HL-60 (cell line): ENCODE results near the gene ACTC1.
"Not testable (repeated sequence)": the region's sequence is repeated elsewhere in the genome, so short reads cannot be mapped to it uniquely, and the experiment has no call there.

Experiments used
- DNase-seq, 2 experiments: peaks; one replicate each; pipeline ENCODE4 v3.0.0-alpha.2; 2010 to 2020; ENCODE audit warnings: low read depth in 1 of 2, low spot score in 1 of 2
- H3K27ac ChIP-seq: fragments of 250-450 bp; sonication (Bioruptor Pico); replicated peaks from 2 replicates; pipeline ENCODE4 v1.5.1; 2020; ENCODE audit warnings: mild to moderate bottlenecking, moderate library complexity
- H3K27me3 ChIP-seq: fragments of 250-450 bp; sonication (Bioruptor Pico); 2 replicates; pipeline ENCODE4 v1.5.1; 2021; ENCODE audit warnings: mild to moderate bottlenecking, moderate library complexity; ENCODE audit not compliant: insufficient read depth, poor library complexity, severe bottlenecking
- H3K4me3 ChIP-seq: replicated peaks from 2 replicates; pipeline ENCODE4 v1.5.1; 2011; ENCODE audit warnings: mild to moderate bottlenecking, control low read depth, low read length; ENCODE audit not compliant: insufficient read depth
- CTCF ChIP-seq: IDR thresholded peaks from one replicate; pipeline ENCODE4 v1.5.1; 2011; ENCODE audit warnings: low read length, control low read depth, inconsistent platforms; ENCODE audit not compliant: insufficient read depth
- GABPA ChIP-seq: IDR thresholded peaks from 2 replicates; pipeline ENCODE4 v1.6.1; 2012; ENCODE audit warnings: low read depth
- POLR2AphosphoS5 ChIP-seq: IDR thresholded peaks from 2 replicates; pipeline ENCODE4 v1.6.1; 2012; ENCODE audit warnings: low read depth
- SPI1 ChIP-seq: IDR thresholded peaks from 2 replicates; pipeline ENCODE4 v1.6.1; 2012; ENCODE audit warnings: low read depth, mild to moderate bottlenecking, borderline replicate concordance
- TF ChIP-seq, protein P1 (sequence below): IDR thresholded peaks from 2 replicates; pipeline ENCODE4 v1.6.1; 2012; ENCODE audit warnings: low read depth; ENCODE audit not compliant: insufficient replicate concordance

ACTC1 gene

DNA sequence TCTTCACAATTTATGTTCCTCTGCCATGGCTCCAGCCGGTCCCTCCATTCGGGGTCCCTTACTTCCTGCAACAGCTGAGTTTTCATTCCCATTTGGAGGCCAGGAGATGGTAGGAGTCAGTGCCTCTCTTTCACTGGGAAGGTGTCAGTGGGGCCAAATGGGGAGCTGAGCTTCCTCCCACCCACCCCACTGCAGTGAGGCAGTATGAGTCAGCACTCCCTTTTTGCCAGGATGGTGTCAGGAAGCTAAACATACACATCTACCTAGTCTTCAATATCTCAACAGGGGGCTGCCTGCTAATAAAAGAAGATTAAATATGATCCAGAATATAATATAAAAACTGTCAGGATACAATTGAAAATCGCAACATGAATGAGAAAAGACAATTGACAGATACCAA is 12.7 kb upstream of the ACTC1 start:
- Histone ChIP-seq H3K27me3 (peaks cover 5% of the 10 kb centered on the region), H3K27ac (no peak overlapping the region), H3K4me3 (no peak overlapping the region)
- TF ChIP-seq GABPA = no peak
- TF ChIP-seq POLR2AphosphoS5 = no peak
- TF ChIP-seq SPI1 = no peak
- TF ChIP-seq, protein P1, sequence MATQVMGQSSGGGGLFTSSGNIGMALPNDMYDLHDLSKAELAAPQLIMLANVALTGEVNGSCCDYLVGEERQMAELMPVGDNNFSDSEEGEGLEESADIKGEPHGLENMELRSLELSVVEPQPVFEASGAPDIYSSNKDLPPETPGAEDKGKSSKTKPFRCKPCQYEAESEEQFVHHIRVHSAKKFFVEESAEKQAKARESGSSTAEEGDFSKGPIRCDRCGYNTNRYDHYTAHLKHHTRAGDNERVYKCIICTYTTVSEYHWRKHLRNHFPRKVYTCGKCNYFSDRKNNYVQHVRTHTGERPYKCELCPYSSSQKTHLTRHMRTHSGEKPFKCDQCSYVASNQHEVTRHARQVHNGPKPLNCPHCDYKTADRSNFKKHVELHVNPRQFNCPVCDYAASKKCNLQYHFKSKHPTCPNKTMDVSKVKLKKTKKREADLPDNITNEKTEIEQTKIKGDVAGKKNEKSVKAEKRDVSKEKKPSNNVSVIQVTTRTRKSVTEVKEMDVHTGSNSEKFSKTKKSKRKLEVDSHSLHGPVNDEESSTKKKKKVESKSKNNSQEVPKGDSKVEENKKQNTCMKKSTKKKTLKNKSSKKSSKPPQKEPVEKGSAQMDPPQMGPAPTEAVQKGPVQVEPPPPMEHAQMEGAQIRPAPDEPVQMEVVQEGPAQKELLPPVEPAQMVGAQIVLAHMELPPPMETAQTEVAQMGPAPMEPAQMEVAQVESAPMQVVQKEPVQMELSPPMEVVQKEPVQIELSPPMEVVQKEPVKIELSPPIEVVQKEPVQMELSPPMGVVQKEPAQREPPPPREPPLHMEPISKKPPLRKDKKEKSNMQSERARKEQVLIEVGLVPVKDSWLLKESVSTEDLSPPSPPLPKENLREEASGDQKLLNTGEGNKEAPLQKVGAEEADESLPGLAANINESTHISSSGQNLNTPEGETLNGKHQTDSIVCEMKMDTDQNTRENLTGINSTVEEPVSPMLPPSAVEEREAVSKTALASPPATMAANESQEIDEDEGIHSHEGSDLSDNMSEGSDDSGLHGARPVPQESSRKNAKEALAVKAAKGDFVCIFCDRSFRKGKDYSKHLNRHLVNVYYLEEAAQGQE = no peak
- no peak for TF ChIP-seq CTCF
- DNase-seq = no peak

DNA sequence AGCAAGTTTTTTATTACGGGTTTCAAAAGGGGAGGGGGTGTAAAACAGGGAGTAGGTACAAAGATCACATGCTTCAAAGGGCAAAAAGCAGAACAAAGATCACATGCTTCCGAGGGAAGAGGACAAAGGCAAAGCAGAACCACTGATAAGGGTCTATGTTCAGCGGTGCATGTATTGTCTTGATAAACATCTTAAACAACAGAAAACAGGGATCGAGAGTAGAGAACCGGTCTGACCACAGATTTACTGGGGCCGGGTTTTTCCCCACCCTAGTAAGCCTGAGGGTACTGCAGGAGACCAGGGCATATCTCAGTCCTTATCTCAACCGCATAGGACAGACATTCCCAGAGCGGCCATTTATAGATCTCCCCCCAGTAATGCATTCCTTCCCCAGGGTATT is 11.9 kb upstream of the ACTC1 start:
- not testable (repeated sequence) for DNase-seq, H3K27me3 ChIP-seq, H3K27ac ChIP-seq, H3K4me3 ChIP-seq

GRCh38 chr15:34804776-34805175 is 9.4 kb upstream of the ACTC1 start:
- H3K27me3 ChIP-seq = peaks cover 5% of the 10 kb centered on the region
- no peak overlapping the region for H3K4me3 ChIP-seq
- no peak overlapping the region for H3K27ac ChIP-seq
- no peak for DNase-seq
- TF ChIP-seq CTCF = no peak
- TF ChIP-seq, protein P1 = no peak
- TF ChIP-seq GABPA = no peak
- no peak for TF ChIP-seq POLR2AphosphoS5
- TF ChIP-seq SPI1 = no peak

- H3K4me3 ChIP-seq = no peak overlapping the region
- TF ChIP-seq POLR2AphosphoS5 (no peak), SPI1 (no peak), CTCF (no peak), GABPA (no peak)
- TF ChIP-seq, protein P1 = no peak
- no peak for DNase-seq
- no peak overlapping the region for H3K27ac ChIP-seq
- H3K27me3 ChIP-seq = peaks cover 5% of the 10 kb centered on the region
Measured at GRCh38 chr15:34804113-34804512, 8.8 kb upstream of the ACTC1 start.
